HT1080 (cell line): Measurements from ENCODE around the gene STK16. TPM values are rescaled to one million over a fixed set of nuclear protein-coding genes. Genes with fewer than 3 reads are reported as not detected.
"Not testable (repeated sequence)": the region's sequence is repeated elsewhere in the genome, so short reads cannot be mapped to it uniquely, and the experiment has no call there.

ENCODE experiments used
- DNase-seq: peaks from one replicate; pipeline ENCODE4 v3.0.0-alpha.2; 2015; ENCODE audit warnings: low read depth
- total RNA-seq: library from RNA; depleted of rRNA; stranded (reverse); fragments of >200 nt; shearing (Covaris generic); gene quantifications from 2 replicates; pipeline ENCODE4 v1.2.3, GENCODE V29; 2014

STK16 gene
- total RNA-seq, 1 experiment from 2014 or later: 19.6 TPM

DNA sequence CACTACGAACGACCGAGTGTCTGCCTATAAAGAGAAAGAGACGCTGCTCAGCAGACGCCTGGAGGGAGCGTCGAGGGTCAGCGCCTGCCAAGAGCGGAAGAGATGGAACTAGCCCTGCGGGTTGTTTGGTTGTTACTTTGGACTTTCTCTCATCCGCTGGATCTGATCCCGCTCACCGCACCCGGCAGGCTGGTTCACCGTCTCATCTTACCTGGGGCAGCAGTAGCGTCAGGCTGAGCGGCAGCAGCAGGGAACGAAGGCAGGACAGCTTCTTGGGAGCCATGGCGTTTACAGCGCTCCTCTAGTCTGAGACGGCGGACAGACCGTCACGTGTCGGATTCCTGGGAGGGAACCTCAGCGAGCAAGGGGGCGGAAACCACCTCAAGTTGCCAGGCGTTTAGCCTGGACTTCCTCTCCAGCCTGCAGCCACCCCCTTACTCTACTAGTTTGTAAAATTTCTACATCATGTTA is 2.0 kb upstream of the STK16 start:
- no peak for DNase-seq

DNA sequence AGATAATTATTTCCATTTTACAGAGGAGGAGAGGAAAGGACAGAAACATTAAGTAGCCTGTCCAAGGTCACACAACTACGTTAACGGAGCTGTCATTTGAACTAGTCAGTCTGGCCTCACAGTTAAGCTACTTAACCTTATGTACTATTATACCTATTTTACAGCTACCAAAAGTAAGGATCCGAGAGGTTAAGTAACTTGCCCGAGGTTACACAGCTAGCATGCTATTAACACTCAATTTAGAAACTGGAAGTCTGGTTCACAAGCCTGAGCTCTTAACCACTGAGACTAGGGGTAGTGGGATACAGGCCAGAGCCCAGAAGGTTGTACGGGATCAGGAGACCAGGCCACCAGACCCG is 511 bp upstream of the STK16 start:
- DNase-seq: no peak

- no peak for DNase-seq
These were observed 586 bp downstream of the STK16 start for GRCh38 chr2:219245899-219246230.

- no peak for DNase-seq
These were observed 1.3 kb downstream of the STK16 start for GRCh38 chr2:219246559-219246958.

DNA sequence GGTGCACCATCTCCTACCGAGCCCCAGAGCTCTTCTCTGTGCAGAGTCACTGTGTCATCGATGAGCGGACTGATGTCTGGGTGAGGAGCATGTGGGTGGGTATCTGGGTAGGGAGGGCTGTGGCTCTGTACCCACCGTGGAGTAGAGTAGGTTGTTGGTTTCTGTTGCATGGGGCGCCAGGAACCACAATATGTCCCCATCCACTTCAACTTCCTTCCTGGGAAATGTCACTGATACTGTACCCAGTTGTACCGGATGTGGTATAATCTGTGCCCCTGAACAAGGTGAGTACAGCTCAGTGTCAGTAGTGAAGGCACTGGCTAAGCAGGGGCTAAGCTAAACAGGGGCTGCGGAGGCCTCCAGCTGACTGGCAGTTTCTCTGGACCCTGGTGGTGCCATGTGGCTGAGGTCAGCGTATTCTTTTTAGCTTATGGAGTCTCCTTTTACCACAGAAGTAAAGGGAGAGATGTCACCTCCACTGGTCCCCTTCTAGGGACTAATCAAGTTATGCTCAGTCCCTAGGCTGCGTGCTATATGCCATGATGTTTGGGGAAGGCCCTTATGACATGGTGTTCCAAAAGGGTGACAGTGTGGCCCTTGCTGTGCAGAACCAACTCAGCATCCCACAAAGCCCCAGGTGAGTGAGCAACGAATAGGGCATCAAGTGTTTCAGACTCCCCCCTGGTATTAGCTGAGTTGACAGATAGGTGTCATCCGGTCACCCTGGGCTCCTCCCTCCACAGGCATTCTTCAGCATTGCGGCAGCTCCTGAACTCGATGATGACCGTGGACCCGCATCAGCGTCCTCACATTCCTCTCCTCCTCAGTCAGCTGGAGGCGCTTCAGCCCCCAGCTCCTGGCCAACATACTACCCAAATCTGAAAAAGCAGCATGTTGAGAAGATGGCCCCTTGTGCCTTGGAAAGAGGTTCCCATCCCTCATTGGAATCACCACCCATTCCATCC is 2.7 kb downstream of the STK16 start:
- no peak for DNase-seq

- DNase-seq: no peak
These were observed 3.5 kb downstream of the STK16 start for GRCh38 chr2:219248845-219249202.

- peak; percentile 93 for DNase-seq
These were observed 4.1 kb downstream of the STK16 start for GRCh38 chr2:219249203-219249980.

DNA sequence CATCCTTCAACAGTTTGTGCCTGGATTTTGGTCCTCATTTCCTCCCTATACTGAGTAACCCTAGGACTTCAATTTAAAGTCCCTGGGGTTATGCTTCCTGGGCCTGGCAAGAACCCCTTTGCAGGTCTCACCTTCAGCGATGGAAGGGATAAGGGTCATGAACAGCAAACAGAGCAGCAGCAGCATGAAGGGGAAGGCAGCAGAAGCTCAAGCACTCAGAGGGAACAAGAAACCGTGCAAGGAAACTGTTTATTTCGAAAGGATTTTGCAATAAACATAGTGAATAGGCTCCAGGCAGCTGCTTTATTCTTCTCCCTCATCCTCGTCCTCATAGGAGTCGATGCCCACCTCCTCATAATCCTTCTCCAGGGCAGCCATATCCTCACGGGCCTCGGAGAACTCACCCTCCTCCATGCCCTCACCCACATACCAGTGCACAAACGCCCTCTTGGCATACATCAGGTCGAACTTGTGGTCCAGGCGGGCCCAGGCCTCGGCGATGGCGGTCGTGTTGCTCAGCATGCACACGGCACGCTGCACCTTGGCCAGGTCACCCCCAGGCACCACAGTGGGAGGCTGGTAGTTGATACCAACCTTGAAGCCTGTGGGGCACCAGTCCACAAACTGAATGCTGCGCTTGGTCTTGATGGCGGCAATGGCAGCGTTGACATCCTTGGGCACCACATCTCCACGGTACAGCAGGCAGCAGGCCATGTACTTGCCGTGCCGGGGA is 4.9 kb downstream of the STK16 start:
- DNase-seq: no peak

GRCh38 chr2:219251656-219252055 is 6.4 kb downstream of the STK16 start:
- no peak for DNase-seq

DNA sequence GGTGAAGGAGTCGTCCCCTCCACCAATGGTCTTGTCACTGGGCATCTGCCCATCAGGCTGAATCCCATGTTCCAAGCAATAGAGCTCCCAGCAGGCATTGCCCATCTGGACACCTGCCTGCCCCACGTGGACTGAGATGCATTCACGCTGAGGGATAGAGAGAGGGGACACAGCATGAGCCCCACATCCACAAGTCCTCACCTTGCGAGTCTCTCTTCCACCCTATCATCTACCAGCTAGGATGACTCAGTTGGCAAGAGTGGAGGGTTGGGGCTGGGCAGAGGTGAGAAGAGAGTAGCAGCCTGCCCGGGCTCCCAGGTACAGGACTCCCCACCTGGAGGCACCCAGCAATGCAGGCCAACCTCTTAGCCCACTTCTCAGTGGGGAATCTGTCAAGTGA is 6.8 kb downstream of the STK16 start:
- no peak for DNase-seq

- DNase-seq: no peak
These were observed 7.3 kb downstream of the STK16 start for GRCh38 chr2:219252570-219252899.

DNA sequence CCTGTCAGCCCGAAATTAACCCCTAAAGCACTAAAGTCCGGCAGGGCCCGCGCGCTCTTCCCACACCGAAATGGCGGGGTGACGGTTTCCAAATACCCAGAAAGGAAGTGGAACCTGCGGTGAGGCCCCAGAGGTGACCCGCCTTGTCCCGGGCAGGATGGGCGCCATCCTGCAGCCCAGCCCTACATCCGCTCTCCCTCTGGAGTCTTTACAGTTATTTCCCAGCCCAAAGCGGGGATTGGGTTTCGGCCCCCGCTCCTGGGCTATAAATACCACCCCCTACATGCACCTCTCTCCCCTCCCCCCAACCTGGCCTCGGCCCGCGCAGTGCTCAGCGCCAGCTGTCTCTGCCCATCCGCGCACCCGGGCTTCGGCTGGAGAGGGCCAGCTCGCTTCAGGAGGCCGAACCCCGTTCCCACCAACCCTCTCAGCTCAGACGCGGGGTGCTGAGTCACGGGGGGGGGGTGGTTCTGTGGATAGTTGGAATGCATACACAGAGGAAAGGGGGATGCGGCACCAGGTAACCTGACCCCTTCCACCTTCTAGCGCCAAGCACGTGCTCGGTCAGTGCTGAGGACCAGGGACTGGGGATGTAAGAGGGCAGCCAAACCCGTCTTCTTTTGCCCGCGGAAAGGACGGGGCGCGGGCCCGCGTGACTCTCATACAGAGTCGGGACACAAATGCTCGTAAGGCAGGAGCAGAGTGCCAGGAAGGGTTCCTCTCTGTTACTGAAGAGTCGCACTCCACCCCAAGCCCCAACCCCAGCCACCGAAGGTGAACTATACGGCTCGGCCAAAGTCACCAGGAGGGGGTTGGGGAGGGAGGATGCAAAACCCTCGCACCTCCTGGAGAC is 7.8 kb downstream of the STK16 start, which contains the start of gene TUBA4B:
TSS of gene TUBA4B (plus strand) at position 344 of the 853 bp plus-strand sequence. CDS start at position 509, 165 bp downstream.
- DNase-seq: peak; percentile 85

DNA sequence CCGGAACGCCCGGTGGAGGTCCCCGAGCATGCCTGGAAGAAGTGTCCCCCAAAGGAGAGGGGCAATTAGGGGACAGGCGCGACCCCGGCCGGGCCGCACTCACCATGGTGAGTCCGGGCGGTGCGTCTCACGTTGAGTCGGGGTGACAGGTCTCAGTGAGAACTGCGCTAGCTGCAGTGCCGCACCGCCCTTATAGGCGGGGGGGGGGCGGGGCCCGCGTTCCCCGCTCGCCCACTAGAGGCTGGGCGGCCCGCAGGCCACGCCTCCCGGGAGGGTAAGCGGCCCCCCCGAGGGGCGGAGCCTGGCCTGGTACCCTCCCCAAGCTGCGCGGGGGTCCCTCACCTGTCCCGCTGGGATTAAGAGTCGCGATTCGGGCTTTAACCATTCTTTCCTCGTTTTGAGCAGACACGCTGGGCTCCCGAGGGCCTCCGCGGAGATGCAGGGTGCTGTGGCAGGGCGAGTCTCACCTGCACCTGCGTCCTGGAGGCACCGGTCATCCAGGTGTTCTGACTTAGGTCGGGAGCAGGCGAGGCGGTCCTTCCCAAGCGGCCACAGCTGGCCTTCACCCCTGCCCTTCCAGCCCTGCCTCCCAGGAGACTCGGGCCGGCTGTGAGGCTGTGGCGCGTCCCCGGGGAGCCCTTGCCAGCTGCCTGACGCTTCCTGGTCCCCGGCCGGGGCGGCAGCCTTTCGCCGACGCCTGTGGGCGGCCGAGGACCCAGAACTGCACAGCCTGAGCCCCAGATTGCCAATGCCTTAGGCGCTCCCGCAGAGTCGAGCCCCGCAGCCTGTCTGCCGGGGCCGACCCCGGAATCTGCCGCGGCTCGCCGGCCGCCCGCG is 8.7 kb downstream of the STK16 start, which contains the start of gene TUBA4A:
TSS of gene TUBA4A (minus strand) at position 166 of the 837 bp plus-strand sequence. CDS start at position 106, 60 bp downstream.
- peak; percentile 79 for DNase-seq

GRCh38 chr2:219254590-219255201 is 9.4 kb downstream of the STK16 start:
- DNase-seq: no peak

DNA sequence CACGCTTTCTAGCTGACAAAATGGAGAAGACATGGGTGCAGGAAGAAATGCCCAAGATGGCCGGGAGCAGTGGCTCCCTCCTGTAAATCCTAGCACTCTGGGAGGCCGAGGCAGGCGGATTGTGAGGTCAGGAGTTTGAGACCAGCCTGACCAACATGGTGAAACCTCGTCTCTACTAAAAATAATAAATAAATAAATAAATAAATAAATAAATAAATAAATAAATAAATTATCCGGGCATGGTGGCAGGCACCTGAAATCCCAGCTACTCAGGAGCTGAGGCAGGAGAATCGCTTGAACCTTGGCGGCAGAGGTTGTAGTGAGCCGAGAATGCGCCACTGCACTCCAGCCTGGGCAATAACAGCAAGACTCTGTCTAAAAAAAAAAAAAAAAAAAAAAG is 13.7 kb downstream of the STK16 start:
- not testable (repeated sequence) for DNase-seq

GRCh38 chr2:219261024-219261855 is 16.0 kb downstream of the STK16 start:
- no peak for DNase-seq

- DNase-seq: no peak
These were observed 21.0 kb downstream of the STK16 start for GRCh38 chr2:219266232-219266631.

GRCh38 chr2:219266886-219267285 is 21.6 kb downstream of the STK16 start:
- DNase-seq: no peak
